K562 (cell line): ENCODE data around the gene EXO5. TPM values are rescaled to one million over a fixed set of nuclear protein-coding genes. Genes with fewer than 3 reads are reported as not detected.

Source experiments
- ARID2 ChIP-seq: fragments of 450-650 bp; IDR thresholded peaks from 2 replicates; pipeline ENCODE4 v1.6.1; 2017; ENCODE audit warnings: antibody characterized with exemption, mild to moderate bottlenecking
- CBX1 ChIP-seq: sonication (generic); IDR thresholded peaks from 2 replicates; pipeline ENCODE4 v1.6.1; 2016; ENCODE audit warnings: antibody characterized with exemption, low read depth, mild to moderate bottlenecking
- CBX8 ChIP-seq: fragments of 200-600 bp; sonication (generic); IDR thresholded peaks from 2 replicates; pipeline ENCODE4 v1.6.1; 2012; ENCODE audit warnings: borderline replicate concordance, mixed run types, low read depth, mild to moderate bottlenecking, moderate library complexity, mixed read lengths, low read length, control low read depth, inconsistent platforms; ENCODE audit not compliant: poor library complexity, severe bottlenecking; ENCODE audit errors: extremely low read depth
- GATAD2B ChIP-seq: fragments of 450-650 bp; IDR thresholded peaks from 2 replicates; pipeline ENCODE4 v1.6.1; 2017; ENCODE audit warnings: mild to moderate bottlenecking, borderline replicate concordance
- HBP1 ChIP-seq: fragments of 450-650 bp; formaldehyde crosslinking; IDR thresholded peaks from 2 replicates; pipeline ENCODE4 v1.4.0; 2022; ENCODE audit warnings: missing genetic modification characterization
- NRF1 ChIP-seq, 2 experiments: fragments of 450-650 bp; IDR thresholded peaks in 1 of 2; conservative IDR thresholded peaks in 1 of 2; 2 replicates each; pipeline ENCODE4 v1.6.1; 2014; ENCODE audit warnings: mild to moderate bottlenecking in 2 of 2
- PCBP1 ChIP-seq: fragments of 200-400 bp; formaldehyde crosslinking; IDR thresholded peaks from 2 replicates; pipeline ENCODE4 v1.6.1; 2018; ENCODE audit warnings: mild to moderate bottlenecking, low read depth, low read length; ENCODE audit not compliant: poor library complexity, severe bottlenecking
- PTBP1 ChIP-seq: fragments of 200-400 bp; formaldehyde crosslinking; IDR thresholded peaks from 2 replicates; pipeline ENCODE4 v1.6.1; 2017; ENCODE audit warnings: low read depth, low read length
- SP1 ChIP-seq: sonication (generic); formaldehyde crosslinking; IDR thresholded peaks from 2 replicates; pipeline ENCODE4 v1.8.1; 2022; ENCODE audit warnings: mild to moderate bottlenecking, missing genetic modification reagents
- SREBF1 ChIP-seq: fragments of 150-350 bp; IDR thresholded peaks from 2 replicates; pipeline ENCODE4 v1.6.1; 2014; ENCODE audit warnings: antibody characterized with exemption, low read depth, low read length, borderline replicate concordance
- STAG1 ChIP-seq: sonication (generic); formaldehyde crosslinking; IDR thresholded peaks from 2 replicates; pipeline ENCODE4 v1.5.0; 2020; ENCODE audit warnings: missing genetic modification reagents, borderline replicate concordance
- ZNF146 ChIP-seq: IDR thresholded peaks from one replicate; pipeline ENCODE4 v1.6.1; 2018; ENCODE audit warnings: missing compliant biosample characterization; ENCODE audit not compliant: unreplicated experiment
- polyA plus RNA-seq, 8 experiments: library from polyadenylated mRNA; depleted of rRNA in 4 of 8; stranded (reverse) in 5 of 8; unstranded in 3 of 8; fragments of >200 nt; fragmentation: Nextera tagmentation in 2 of 8; fragmentation: Illumina TruSeq in 1 of 8; extraction: Ambion mirVana in 2 of 8; extraction: Trizol in 1 of 8; gene quantifications; 2 replicates each; pipeline versions ENCODE4 v1.2.1 to v1.2.3, GENCODE V29; 2011 to 2014; ENCODE audit warnings: inconsistent platforms in 1 of 8, missing spikeins in 1 of 8
- total RNA-seq, 7 experiments: library from RNA; depleted of rRNA in 6 of 7; stranded (reverse); fragments of >200 nt in 6 of 7; fragmentation: Illumina TruSeq in 2 of 7; extraction: Trizol in 2 of 7; gene quantifications; 2 replicates each; pipeline versions ENCODE4 v1.2.1 to v1.2.3, GENCODE V29; 2011 to 2021; ENCODE audit warnings: low replicate concordance in 1 of 7
- TF ChIP-seq, protein P1 (sequence below): IDR thresholded peaks from 3 replicates; pipeline ENCODE4 v1.6.1; 2011; ENCODE audit warnings: borderline replicate concordance, mild to moderate bottlenecking, moderate library complexity; ENCODE audit not compliant: insufficient read length; ENCODE audit errors: extremely low read depth
- TF ChIP-seq, protein P2 (sequence below), 2 experiments: fragments of 450-650 bp; IDR thresholded peaks; 2 replicates each; pipeline ENCODE4 v1.6.1; 2018; ENCODE audit warnings: mild to moderate bottlenecking in 2 of 2, low read depth in 1 of 2; ENCODE audit not compliant: partially characterized antibody in 2 of 2
- TF ChIP-seq, protein P3 (sequence below): fragments of 450-650 bp; formaldehyde crosslinking; IDR thresholded peaks from 2 replicates; pipeline ENCODE4 v1.4.0; 2020; ENCODE audit warnings: mild to moderate bottlenecking, moderate library complexity

The EXO5 gene
- total and polyA plus RNA-seq, 9 of the 15 experiments (the other 6 are each of a cell fraction or from before 2014, with no cell fraction given) = 1.1 to 4.3 (median 2.8) TPM

DNA sequence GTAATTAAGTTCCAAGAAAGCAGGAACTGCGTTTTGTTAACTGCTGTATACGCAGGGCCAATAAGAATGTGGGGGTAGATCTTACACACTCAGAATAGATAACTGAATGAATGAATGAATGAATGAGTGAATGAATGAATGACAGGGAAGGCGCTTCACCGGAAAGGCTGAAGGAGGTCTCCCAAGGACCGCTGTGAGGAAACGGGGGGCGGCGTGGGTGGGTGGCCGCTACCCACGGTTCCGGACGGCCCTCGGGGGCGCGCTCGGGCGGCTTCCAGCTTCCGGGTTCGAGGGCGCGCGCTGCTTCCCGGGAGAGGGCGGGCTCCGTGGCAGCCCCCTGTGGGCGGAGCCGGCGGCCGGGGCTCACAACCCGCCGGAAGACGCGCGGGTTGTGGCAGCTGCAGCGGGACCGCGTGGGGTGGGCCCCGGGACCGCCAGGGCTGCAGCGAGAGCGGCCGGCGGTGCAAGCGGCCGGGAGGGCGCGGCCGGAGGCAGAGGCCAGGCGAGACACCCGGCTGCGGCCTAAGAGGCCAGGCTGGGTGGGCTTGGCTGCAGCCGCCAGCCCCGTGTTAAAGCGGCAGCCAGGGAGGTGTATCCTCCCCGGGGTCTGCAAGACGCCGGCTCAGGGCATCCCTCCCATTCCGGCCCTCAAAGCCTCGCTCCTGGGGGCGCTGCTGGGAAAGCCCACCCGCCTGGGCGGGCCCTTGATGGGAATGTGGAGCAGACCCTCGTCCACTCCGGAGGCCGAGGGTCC, 31.5 kb upstream of the EXO5 start, which contains the start of gene ZFP69 (continued):
- TF ChIP-seq HBP1 (CRISPR knock-in tag) (no peak), SP1 (CRISPR knock-in tag) (0 out of 2 replicates have a peak, but pooled peaks have one; percentile 44), STAG1 (no peak), CBX1 (peak; percentile 97), ARID2 (no peak), GATAD2B (peak; percentile 86; the same call in 1 of the 2 replicates), ZNF146 (CRISPR knock-in tag) (no peak), NRF1 (conservative IDR thresholded peaks at IDR 0.05 in 1 of 2, IDR thresholded peaks at IDR 0.05 in 1 of 2) (no peak; a peak in 2 of 4 replicates), CBX8 (no peak), PCBP1 (peak; percentile 75), PTBP1 (no peak), SREBF1 (no peak)
- TF ChIP-seq, protein P1, sequence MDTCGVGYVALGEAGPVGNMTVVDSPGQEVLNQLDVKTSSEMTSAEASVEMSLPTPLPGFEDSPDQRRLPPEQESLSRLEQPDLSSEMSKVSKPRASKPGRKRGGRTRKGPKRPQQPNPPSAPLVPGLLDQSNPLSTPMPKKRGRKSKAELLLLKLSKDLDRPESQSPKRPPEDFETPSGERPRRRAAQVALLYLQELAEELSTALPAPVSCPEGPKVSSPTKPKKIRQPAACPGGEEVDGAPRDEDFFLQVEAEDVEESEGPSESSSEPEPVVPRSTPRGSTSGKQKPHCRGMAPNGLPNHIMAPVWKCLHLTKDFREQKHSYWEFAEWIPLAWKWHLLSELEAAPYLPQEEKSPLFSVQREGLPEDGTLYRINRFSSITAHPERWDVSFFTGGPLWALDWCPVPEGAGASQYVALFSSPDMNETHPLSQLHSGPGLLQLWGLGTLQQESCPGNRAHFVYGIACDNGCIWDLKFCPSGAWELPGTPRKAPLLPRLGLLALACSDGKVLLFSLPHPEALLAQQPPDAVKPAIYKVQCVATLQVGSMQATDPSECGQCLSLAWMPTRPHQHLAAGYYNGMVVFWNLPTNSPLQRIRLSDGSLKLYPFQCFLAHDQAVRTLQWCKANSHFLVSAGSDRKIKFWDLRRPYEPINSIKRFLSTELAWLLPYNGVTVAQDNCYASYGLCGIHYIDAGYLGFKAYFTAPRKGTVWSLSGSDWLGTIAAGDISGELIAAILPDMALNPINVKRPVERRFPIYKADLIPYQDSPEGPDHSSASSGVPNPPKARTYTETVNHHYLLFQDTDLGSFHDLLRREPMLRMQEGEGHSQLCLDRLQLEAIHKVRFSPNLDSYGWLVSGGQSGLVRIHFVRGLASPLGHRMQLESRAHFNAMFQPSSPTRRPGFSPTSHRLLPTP = no peak
- TF ChIP-seq, protein P2, sequence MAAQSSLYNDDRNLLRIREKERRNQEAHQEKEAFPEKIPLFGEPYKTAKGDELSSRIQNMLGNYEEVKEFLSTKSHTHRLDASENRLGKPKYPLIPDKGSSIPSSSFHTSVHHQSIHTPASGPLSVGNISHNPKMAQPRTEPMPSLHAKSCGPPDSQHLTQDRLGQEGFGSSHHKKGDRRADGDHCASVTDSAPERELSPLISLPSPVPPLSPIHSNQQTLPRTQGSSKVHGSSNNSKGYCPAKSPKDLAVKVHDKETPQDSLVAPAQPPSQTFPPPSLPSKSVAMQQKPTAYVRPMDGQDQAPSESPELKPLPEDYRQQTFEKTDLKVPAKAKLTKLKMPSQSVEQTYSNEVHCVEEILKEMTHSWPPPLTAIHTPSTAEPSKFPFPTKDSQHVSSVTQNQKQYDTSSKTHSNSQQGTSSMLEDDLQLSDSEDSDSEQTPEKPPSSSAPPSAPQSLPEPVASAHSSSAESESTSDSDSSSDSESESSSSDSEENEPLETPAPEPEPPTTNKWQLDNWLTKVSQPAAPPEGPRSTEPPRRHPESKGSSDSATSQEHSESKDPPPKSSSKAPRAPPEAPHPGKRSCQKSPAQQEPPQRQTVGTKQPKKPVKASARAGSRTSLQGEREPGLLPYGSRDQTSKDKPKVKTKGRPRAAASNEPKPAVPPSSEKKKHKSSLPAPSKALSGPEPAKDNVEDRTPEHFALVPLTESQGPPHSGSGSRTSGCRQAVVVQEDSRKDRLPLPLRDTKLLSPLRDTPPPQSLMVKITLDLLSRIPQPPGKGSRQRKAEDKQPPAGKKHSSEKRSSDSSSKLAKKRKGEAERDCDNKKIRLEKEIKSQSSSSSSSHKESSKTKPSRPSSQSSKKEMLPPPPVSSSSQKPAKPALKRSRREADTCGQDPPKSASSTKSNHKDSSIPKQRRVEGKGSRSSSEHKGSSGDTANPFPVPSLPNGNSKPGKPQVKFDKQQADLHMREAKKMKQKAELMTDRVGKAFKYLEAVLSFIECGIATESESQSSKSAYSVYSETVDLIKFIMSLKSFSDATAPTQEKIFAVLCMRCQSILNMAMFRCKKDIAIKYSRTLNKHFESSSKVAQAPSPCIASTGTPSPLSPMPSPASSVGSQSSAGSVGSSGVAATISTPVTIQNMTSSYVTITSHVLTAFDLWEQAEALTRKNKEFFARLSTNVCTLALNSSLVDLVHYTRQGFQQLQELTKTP (IDR thresholded peaks at IDR 0.05; ENCODE audit: low read depth in 1 of 2, partially characterized antibody in 2 of 2) = no peak
- TF ChIP-seq, protein P3, sequence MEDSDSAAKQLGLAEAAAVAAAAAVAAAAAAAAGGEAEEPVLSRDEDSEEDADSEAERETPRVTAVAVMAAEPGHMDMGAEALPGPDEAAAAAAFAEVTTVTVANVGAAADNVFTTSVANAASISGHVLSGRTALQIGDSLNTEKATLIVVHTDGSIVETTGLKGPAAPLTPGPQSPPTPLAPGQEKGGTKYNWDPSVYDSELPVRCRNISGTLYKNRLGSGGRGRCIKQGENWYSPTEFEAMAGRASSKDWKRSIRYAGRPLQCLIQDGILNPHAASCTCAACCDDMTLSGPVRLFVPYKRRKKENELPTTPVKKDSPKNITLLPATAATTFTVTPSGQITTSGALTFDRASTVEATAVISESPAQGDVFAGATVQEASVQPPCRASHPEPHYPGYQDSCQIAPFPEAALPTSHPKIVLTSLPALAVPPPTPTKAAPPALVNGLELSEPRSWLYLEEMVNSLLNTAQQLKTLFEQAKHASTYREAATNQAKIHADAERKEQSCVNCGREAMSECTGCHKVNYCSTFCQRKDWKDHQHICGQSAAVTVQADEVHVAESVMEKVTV (CRISPR knock-in tag) = no peak
